ENCODE results near the gene GNA12. TPM values are rescaled to one million over a fixed set of nuclear protein-coding genes. Genes with fewer than 3 reads are reported as not detected.
"Not testable (repeated sequence)": the region's sequence is repeated elsewhere in the genome, so short reads cannot be mapped to it uniquely, and the experiment has no call there.

Gene GNA12
- total and polyA plus RNA-seq, 2 of the 4 experiments (the other 2 are of a cell fraction) = 14.3 to 93.9 TPM

- H3K4ac ChIP-seq (ENCODE audit: low read depth, low read length); H3K4me1 ChIP-seq (ENCODE audit: control insufficient read depth, insufficient read depth, low read length); H2AK9ac ChIP-seq (replicated peaks; ENCODE audit: low read depth, low read length, poor library complexity); H3K27ac ChIP-seq (ENCODE audit: insufficient read depth, low read length); H2BK15ac ChIP-seq (ENCODE audit: low read depth, low read length); H3K23ac ChIP-seq (ENCODE audit: low read depth, low read length); BruUV-seq (replicated peaks); H2BK20ac ChIP-seq (ENCODE audit: low read depth, low read length); H3K9ac ChIP-seq (ENCODE audit: low read depth, low read length); H3K36me3 ChIP-seq (ENCODE audit: control insufficient read depth, insufficient read depth, low read length); H4K8ac ChIP-seq (ENCODE audit: low read depth in 2 of 2, low read length in 2 of 2); intact Hi-C loops (cut with micrococcal nuclease); H3K27me3 ChIP-seq (ENCODE audit: control insufficient read depth, insufficient read depth, low read length); H3K18ac ChIP-seq (ENCODE audit: low read depth, low read length); H3K4me2 ChIP-seq (ENCODE audit: low read depth, low read length); DNase-seq; H2BK120ac ChIP-seq (ENCODE audit: low read depth, low read length); H2AFZ ChIP-seq (replicated peaks; ENCODE audit: low read length, poor library complexity); H4K20me1 ChIP-seq (ENCODE audit: insufficient read depth, low read length); H3K9me1 ChIP-seq (ENCODE audit: insufficient read depth, low read length); H3K9me3 ChIP-seq (ENCODE audit: control insufficient read depth, insufficient read depth, low read length); H3K56ac ChIP-seq (ENCODE audit: extremely low read depth, insufficient read depth, low read length); H3K79me1 ChIP-seq (ENCODE audit: low read depth in 1 of 2, low read length in 2 of 2); dilution Hi-C loops (cut with HindIII; ENCODE audit: low sequenced_read_pairs, unreplicated experiment); H4K91ac ChIP-seq (ENCODE audit: insufficient read depth, low read depth, low read length); ATAC-seq (ENCODE audit: low read depth); H2BK5ac ChIP-seq (ENCODE audit: low read depth, low read length, poor library complexity, severe bottlenecking); H3K4me3 ChIP-seq (ENCODE audit: insufficient read depth, low read depth, low read length); H2AK5ac ChIP-seq (ENCODE audit: low read depth, low read length); H3K14ac ChIP-seq (replicated peaks; ENCODE audit: low read depth, low read length); H4K5ac ChIP-seq (ENCODE audit: low read depth, low read length): not testable (repeated sequence)
- WGBS, 2 experiments (ENCODE audit: extremely low coverage in 2 of 2, insufficient read length in 1 of 2) = 40% methylated on average over 1 of the region's 19 CpGs; no CpG with 5 or more reads in 1 of the 2 experiments
- in situ Hi-C loops (cut with MboI; ENCODE audit: low sequenced_read_pairs) = loop anchor here (25.0 kb wide), 1 partner anchor 469 kb away; no protein-coding TSS in a partner anchor
- CTCF ChIA-PET = interaction anchor here (1.6 kb wide), 1 partner anchor 23 kb away, joined by 3 read pairs; no protein-coding TSS in a partner anchor
- POLR2A ChIA-PET (ENCODE audit: unreplicated experiment) = interaction anchor here (0.6 kb wide), 1 partner anchor 103 kb away, joined by 3 read pairs; no protein-coding TSS in a partner anchor
Observed at GRCh38 chr7:2693420-2694121, 150.5 kb downstream of the GNA12 start.

Data from IMR-90 (cell line).